ENCODE data around the gene GPC6.

DNA sequence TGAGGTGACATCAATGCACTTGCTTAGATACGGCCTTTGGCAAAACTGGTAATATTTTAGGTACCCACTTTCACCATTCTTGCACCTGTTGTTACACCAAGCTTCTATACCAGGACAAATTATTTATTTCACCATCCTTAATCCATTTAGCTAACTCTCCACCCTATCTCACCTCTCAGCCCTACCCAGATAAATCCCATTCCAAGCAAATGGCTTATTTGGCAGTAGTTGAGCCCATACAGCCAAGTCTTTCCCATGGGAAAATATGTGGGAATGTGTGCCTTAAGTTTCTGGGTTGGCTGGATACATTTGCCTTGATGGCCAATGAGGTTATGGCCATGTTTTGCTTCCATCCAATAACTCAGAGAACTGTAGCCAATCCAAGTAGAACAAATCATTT lies 551.9 kb downstream of the GPC6 start:
- TF ChIP-seq, protein P1, sequence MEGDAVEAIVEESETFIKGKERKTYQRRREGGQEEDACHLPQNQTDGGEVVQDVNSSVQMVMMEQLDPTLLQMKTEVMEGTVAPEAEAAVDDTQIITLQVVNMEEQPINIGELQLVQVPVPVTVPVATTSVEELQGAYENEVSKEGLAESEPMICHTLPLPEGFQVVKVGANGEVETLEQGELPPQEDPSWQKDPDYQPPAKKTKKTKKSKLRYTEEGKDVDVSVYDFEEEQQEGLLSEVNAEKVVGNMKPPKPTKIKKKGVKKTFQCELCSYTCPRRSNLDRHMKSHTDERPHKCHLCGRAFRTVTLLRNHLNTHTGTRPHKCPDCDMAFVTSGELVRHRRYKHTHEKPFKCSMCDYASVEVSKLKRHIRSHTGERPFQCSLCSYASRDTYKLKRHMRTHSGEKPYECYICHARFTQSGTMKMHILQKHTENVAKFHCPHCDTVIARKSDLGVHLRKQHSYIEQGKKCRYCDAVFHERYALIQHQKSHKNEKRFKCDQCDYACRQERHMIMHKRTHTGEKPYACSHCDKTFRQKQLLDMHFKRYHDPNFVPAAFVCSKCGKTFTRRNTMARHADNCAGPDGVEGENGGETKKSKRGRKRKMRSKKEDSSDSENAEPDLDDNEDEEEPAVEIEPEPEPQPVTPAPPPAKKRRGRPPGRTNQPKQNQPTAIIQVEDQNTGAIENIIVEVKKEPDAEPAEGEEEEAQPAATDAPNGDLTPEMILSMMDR (conservative IDR thresholded peaks at IDR 0.05; ENCODE audit: low read length): no peak
- TF ChIP-seq EZH2phosphoT487 (IDR thresholded peaks at IDR 0.05; ENCODE audit: borderline replicate concordance, low read depth, low read length): no peak

All from OCI-LY7 (cell line).